Testis (tissue), 2 donors: ENCODE results near the gene TMEM37.

Experiments used
- CTCF ChIP-seq, 3 experiments: fragments of 450-650 bp in 2 of 3; fragments of 200-600 bp in 1 of 3; sonication (generic) in 1 of 3; IDR thresholded peaks; one replicate each; pipeline ENCODE4 v1.5.1; 2016 to 2019; ENCODE audit warnings: antibody characterized with exemption in 3 of 3, mild to moderate bottlenecking in 2 of 3, moderate library complexity in 1 of 3
- POLR2A ChIP-seq: fragments of 450-650 bp; IDR thresholded peaks from one replicate; pipeline ENCODE4 v1.6.1; 2017; ENCODE audit warnings: antibody characterized with exemption, mild to moderate bottlenecking, moderate library complexity

- TF ChIP-seq POLR2A (no peak), CTCF (IDR thresholded peaks at IDR 0.05) (no peak)
Observed at GRCh38 chr2:119383410-119384140, 48.1 kb upstream of the TMEM37 start.
